Gastroesophageal sphincter (tissue), 3 donors: Measurements from ENCODE around the gene CSNK1E.

Experiments
- CTCF ChIP-seq, 4 experiments: fragments of 200-600 bp in 2 of 4; fragments of 450-650 bp in 2 of 4; sonication (generic) in 1 of 4; IDR thresholded peaks; one replicate each; pipeline ENCODE4 v1.5.1; 2017 to 2019; ENCODE audit warnings: antibody characterized with exemption in 4 of 4, mild to moderate bottlenecking in 2 of 4, moderate library complexity in 2 of 4
- EP300 ChIP-seq: sonication (generic); formaldehyde crosslinking; IDR thresholded peaks from one replicate; pipeline ENCODE4 v1.6.1; 2017; ENCODE audit warnings: antibody characterized with exemption, mild to moderate bottlenecking
- POLR2A ChIP-seq, 2 donors: fragments of 450-650 bp; IDR thresholded peaks; one replicate each; pipeline ENCODE4 v1.6.1; 2017; ENCODE audit warnings: antibody characterized with exemption in 2 of 2, mild to moderate bottlenecking in 2 of 2, moderate library complexity in 1 of 2

- TF ChIP-seq CTCF (IDR thresholded peaks at IDR 0.05) (no peak), POLR2A (IDR thresholded peaks at IDR 0.05) (no peak), EP300 (no peak)
These were observed 57.9 kb downstream of the CSNK1E start for GRCh38 chr22:38259370-38259769.
